Stromal cell of bone marrow (primary cell): Measurements from ENCODE around the gene AP1M2.
"Not testable (repeated sequence)": the region's sequence is repeated elsewhere in the genome, so short reads cannot be mapped to it uniquely, and the experiment has no call there.

ENCODE experiments used
- DNase-seq: peaks from one replicate; pipeline ENCODE4 v3.0.0-alpha.2; 2012; ENCODE audit warnings: low read depth

AP1M2 gene

GRCh38 chr19:10565028-10565566, 22.0 kb downstream of the AP1M2 start:
- no peak for DNase-seq

GRCh38 chr19:10562609-10563008, 24.5 kb downstream of the AP1M2 start:
- no peak for DNase-seq

GRCh38 chr19:10560154-10560553, 27.0 kb downstream of the AP1M2 start:
- DNase-seq, result no peak

- no peak for DNase-seq
These were observed 29.4 kb downstream of the AP1M2 start for GRCh38 chr19:10557603-10558197.

- no peak for DNase-seq
These were observed 31.5 kb downstream of the AP1M2 start for GRCh38 chr19:10555610-10555973.

- DNase-seq, result no peak
These were observed 32.1 kb downstream of the AP1M2 start for GRCh38 chr19:10554760-10555609.

- no peak for DNase-seq
These were observed 33.1 kb downstream of the AP1M2 start for GRCh38 chr19:10553943-10554381.

- DNase-seq, result no peak
These were observed 33.9 kb downstream of the AP1M2 start for GRCh38 chr19:10553087-10553667.

- no peak for DNase-seq
These were observed 34.5 kb downstream of the AP1M2 start for GRCh38 chr19:10552510-10553053.

- no peak for DNase-seq
These were observed 35.3 kb downstream of the AP1M2 start for GRCh38 chr19:10551698-10552301.

GRCh38 chr19:10551006-10551405, 36.1 kb downstream of the AP1M2 start:
- not testable (repeated sequence) for DNase-seq

- no peak for DNase-seq
These were observed 36.8 kb downstream of the AP1M2 start for GRCh38 chr19:10550336-10550735.

GRCh38 chr19:10549733-10550132, 37.4 kb downstream of the AP1M2 start:
- no peak for DNase-seq

- DNase-seq, result no peak
These were observed 38.3 kb downstream of the AP1M2 start for GRCh38 chr19:10548746-10549276.

- no peak for DNase-seq
These were observed 40.3 kb downstream of the AP1M2 start for GRCh38 chr19:10546817-10547216.

GRCh38 chr19:10544753-10545251, 42.3 kb downstream of the AP1M2 start:
- DNase-seq, result no peak

- no peak for DNase-seq
These were observed 42.8 kb downstream of the AP1M2 start for GRCh38 chr19:10544242-10544752.

GRCh38 chr19:10543420-10544241, 43.5 kb downstream of the AP1M2 start, which contains the start of gene ATG4D:
Gene ATG4D, plus strand, starts transcription at chr19:10543904. Its CDS starts 187 bp downstream, at chr19:10544091.
- peak; percentile 39 for DNase-seq

- no peak for DNase-seq
These were observed 44.1 kb downstream of the AP1M2 start for GRCh38 chr19:10543059-10543419.

GRCh38 chr19:10539016-10539415, 48.1 kb downstream of the AP1M2 start:
- not testable (repeated sequence) for DNase-seq
